Measurements from ENCODE around the gene HMGN2.
A peak's percentile ranks its signal among the peaks of the same experiment; 100 is the strongest.
"Not testable (repeated sequence)": the region's sequence is repeated elsewhere in the genome, so short reads cannot be mapped to it uniquely, and the experiment has no call there.

HMGN2 gene

DNA sequence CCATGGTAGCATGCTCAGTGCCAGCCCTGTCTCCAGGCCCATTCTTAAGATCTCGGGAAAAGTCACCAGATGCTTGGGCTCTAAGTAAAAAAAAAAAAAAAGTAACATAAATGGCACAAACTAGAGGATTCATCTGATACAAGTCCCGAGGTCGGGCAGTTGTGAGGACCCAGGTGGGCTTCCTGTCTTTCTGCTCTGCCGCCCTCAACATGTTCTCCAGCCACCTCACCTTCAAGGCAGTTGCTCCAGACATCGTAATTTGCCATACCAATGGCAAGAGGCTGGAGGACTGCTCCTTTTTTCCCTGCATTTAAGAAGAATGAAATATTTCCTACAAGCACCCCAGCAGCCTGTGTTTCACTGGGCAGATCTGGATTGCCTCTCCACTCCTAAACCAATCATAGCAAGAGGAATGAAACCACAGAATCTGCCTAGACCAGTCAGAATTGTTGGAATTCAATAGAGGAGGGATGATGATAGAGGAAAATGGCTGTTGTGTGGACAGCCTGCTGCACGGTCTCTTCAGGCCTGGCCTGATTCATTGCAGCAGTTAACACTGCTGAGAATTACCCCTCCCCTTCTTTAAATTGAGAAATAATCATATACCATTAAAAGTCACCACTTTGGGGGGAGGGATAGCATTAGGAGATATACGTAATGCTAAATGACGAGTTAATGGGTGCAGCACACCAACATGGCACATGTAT, 5.4 kb downstream of the HMGN2 start:
- DNase-seq (ENCODE audit: low spot score), result no peak

DNA sequence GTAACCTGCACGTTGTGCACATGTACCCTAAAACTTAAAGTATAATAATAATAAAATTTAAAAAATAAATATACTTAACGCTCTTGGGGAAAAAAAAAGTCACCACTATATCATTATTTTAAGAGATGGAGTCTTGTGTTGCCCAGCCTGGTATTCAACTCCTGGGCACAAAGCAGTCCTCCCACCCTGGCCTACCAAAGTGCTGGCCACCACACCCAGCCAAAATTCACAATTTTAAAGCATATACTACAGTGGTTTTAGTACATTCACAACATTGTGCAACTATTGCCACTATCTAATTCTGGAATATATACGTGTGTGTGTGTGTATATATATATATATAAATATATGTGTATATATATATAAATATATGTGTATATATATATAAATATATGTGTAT, 5.9 kb downstream of the HMGN2 start:
- DNase-seq (ENCODE audit: low spot score), result no peak

DNA sequence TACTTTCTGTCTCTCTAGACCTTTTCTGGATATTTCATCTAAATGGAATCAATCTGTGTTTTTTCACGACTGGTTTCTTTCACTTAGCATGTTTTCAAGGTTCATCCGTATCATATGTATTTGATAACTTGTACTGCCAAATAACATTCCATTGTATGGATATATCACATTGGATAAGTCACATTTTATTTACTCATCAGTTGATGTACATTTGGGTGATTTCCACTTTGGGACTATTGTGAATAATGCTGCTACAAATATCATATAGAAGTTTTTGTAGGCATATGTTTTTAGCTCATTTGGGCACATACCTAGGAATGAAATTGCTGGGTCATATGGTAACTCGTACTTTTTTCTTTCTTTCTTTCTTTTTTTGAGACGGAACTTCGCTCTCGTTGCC, 6.7 kb downstream of the HMGN2 start:
- DNase-seq (ENCODE audit: low spot score), result no peak

- DNase-seq (ENCODE audit: low spot score), result peak; percentile 13
These were observed 10.7 kb downstream of the HMGN2 start for GRCh38 chr1:26482921-26483320.

GRCh38 chr1:26483980-26484379, 11.7 kb downstream of the HMGN2 start:
- DNase-seq (ENCODE audit: low spot score), result peak; percentile 35

DNA sequence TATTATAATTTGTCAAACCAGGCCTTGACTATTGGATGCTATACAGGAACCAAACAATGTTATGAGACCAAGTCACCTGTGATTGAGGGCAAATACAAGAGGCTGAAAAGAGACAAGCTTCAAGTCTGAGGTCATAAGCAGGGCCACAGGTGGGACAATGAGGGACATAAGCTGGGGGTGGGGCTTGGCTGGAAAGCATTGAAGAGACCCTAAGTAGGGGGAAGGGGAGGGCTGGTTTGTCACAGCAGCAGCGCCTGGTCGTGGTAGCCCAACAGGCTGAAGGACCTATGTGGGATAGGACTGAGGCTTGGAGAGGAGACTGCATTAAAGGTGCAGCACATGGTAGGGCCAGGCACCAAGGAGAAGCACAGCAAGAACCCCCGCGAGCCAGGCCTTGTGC, 17.9 kb downstream of the HMGN2 start:
- DNase-seq (ENCODE audit: low spot score), result no peak

- no peak for DNase-seq (ENCODE audit: low spot score)
These were observed 21.0 kb downstream of the HMGN2 start for GRCh38 chr1:26493267-26493666.

DNA sequence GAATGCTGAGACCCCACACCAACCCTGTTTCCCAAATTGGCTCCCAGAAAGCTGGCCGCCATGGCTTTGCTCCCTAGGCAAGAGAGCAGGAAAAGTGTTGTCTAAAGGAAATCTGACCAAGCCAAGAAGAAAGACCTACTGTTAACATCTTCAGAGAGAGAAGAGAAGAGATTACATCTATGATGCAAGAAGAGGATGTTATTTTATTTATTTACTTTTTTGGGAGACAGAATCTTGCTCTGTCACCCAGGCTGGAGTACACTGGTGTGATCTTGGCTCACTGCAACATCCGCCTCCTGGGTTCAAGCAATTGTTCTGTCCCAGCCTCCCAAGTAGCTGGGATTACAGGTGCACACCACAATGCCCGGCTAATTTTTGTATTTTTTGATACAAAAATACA, 21.7 kb downstream of the HMGN2 start:
- DNase-seq (ENCODE audit: low spot score), result no peak

DNA sequence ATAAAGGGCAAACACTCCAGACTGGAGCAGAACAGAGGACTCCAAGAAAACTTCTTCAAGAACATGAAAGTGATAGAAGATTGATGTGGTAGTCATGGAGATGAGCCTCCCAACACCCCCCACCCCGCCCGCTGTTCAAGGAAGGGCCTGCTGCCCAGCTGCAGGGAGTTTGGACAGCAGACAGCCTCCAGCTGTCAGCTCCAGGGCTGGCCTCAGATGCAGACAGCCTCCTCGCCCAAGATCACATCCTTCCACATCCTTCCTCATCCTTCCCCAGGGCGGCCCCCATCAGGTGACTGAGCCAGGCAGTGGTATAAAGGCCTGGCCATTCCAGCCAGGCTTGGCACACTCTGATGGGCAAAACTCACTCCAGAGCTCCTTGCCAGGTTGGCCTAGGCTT, 24.6 kb downstream of the HMGN2 start:
- no peak for DNase-seq (ENCODE audit: low spot score)

GRCh38 chr1:26498894-26499293, 26.7 kb downstream of the HMGN2 start:
- no peak for DNase-seq (ENCODE audit: low spot score)

DNA sequence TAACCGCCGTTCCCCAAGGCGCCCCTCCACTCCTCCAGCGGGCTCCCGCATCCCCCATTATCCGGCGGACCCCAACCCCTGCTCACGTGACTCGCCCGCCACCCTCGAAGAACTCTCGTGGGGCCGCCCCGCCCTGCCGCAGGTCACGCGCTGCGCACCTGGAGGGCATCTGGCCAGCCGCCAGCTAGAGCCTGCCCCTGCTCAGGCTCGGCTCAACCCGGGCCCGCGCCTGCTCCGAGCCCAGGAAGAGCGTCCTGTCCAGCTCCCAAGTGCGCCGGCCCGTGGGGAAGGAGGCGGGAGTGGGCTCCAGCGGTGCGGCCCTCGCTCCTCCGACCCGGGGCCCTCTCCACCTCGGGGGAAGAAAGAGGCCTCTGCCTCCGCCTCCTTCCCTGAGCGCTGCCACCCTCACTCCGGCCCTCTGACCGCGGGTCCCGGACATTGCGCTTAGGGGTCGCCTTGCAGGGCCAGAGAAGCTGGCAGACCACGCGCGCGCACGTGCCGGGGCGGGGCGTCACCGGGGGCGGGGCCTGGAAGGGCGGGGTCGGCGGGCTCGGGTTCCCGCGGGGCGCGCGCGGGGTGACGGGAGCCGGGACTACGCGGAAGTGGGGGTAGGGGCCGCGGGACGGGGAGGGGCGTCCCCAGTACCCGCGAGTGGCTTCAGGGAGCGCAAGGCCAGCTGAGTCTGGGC, 28.4 kb downstream of the HMGN2 start:
- peak; percentile 95 for DNase-seq (ENCODE audit: low spot score)

DNA sequence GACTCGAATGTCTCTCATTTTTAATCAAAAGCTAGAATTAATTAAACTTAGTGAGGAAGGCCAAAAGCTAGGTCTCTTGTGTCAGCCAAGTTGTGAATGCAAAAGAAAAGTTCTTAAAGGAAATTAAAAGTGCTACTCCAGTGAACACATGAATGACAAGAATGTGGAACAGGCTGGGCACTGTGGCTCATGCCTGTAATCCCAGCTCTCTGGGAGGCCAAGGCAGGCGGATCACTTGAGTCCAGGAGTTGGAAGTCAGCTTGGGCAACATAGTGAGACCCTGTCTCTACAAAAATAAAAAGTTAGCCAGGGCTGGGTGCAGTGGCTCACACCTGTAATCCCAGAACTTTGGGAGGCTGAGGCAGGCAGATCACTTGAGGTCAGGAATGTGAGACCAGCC, 38.5 kb downstream of the HMGN2 start:
- DNase-seq (ENCODE audit: low spot score), result not testable (repeated sequence)

DNA sequence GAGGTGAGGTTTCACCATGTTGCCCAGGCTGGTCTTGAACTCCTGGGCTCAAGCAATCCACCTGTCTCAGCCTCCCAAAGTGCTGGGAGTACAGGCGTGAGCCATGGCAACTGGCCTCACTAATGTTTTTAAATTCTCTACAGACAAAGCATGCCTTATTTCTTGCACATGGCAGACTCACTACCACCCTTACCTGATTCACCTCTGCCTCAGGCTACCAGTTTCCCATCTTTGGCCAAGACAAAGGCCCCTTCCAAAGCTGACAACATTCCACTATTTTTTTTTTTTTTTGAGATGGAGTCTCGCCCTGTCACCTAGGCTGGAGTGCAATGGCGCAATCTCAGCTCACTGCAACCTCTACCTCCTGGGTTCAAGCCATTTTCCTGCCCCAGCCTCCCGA, 43.6 kb downstream of the HMGN2 start:
- not testable (repeated sequence) for DNase-seq (ENCODE audit: low spot score)

- DNase-seq (ENCODE audit: low spot score), result no peak
These were observed 44.9 kb downstream of the HMGN2 start for GRCh38 chr1:26516987-26517765.

DNA sequence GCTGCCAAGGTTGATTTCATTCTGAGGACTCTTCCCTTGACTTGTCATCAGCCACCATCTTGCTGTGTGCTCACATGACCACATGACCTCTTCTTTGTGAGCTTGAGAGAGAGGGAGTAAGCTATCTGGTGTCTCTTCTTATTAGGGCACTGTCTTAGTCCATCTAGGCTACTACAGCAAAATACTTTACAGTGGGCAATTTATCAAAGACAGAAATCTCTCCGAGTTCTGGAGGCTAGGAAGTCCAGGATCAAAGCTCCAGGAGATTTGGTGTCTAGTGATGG, 45.5 kb downstream of the HMGN2 start:
- no peak for DNase-seq (ENCODE audit: low spot score)

DNA sequence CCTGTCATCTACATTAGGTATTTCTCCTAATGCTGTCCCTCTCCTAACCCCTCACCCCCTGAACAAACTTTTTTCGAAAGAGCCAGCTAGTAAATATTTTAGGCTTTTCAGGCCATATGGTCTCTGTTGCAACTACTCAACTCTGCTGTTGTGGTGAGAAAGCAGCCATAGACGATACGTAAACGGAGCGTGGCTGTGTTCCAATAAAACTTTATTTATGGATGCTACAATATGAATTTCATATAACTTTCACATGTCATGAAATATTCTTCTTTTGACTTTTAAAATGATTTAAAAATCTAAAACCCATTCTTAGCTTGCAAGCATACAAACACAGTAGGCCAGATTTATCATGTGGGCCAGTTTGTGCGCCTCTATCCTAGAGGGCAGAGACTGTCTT, 46.1 kb downstream of the HMGN2 start:
- no peak for DNase-seq (ENCODE audit: low spot score)

DNA sequence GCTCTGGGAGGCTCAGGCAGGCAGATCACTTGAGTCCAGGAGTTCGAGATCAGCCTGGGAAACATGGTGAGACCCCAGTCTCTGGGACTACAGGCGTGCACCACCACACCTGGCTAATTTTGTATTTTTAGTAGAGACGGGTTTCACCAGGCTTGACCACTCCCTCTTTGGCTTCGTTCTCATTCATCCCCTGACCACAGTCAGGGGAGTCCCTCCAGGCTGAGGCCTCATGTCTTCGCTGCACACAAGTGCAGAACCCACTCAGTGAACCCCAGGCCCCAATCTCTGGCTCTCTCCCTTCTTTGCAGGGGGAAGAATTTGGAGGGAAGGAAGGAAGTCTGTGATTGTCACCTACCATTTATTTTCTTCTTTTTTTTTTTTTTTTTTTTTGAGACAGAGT, 48.1 kb downstream of the HMGN2 start:
- no peak for DNase-seq (ENCODE audit: low spot score)

DNA sequence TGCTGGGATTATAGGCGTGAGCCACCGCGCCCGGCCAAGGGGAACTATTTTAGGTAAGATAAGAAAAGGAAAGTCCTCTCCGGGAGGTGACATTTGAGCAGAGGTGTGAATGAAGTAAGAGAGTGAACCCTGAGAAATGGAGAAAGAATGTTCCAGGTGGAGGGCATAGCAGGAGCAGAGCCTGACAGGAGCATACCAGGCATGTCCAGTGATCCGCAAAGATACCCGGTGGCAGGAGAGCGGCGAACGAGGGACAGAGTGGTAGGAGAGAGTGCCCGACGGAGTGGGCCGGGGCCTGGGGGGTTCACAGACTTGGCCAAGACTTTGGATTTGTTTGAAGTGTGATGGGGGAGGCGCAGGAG, 49.4 kb downstream of the HMGN2 start:
- DNase-seq (ENCODE audit: low spot score), result no peak

DNA sequence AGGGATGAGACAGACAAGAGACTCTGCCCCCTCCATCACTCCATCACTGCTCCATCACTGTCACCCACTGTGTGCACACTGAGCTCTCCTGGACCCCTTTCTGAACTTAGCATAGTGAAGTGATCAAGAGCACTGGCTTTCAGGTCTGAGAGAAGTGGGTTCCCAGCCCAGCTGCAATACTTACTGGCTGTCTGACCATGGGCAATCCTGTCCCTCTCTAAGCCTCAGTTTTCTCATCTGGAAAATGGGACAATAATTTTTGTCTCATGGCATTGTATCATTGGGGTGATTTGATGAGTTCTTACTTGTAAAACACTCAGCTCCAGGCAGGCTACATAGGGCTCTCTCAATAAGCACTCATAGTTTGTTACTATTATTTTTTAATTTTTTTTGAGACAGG, 49.8 kb downstream of the HMGN2 start:
- no peak for DNase-seq (ENCODE audit: low spot score)

DNA sequence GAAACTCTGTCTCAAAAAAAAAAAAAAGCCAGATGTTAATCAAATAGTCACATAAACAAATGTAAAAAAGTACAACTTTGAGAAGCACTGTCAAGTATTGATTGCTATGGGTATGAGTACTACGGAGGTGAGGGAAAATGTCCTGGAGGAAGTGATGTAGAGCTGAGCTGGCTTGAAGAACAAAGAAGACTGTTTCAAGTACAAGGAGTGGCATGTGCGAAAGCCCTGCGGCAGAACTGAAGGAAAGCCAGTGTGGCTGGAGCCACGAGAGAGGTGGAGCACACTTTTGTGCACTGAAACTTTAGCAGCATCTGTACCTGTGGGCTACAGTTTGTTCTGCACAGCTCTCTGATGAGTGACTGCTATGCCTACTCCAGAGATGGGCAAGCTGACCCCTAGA, 51.9 kb downstream of the HMGN2 start:
- no peak for DNase-seq (ENCODE audit: low spot score)

Measured in GM03348 (cell line).